Hypothalamus (tissue), 51 donors: ENCODE results near the gene C9orf152.
"Not testable (repeated sequence)": the region's sequence is repeated elsewhere in the genome, so short reads cannot be mapped to it uniquely, and the experiment has no call there.

Source experiments
- DNase-seq, 51 donors: peaks; one replicate each; lab custom pipeline; 2025; lab: John Stamatoyannopoulos, UW

C9orf152 gene

DNA sequence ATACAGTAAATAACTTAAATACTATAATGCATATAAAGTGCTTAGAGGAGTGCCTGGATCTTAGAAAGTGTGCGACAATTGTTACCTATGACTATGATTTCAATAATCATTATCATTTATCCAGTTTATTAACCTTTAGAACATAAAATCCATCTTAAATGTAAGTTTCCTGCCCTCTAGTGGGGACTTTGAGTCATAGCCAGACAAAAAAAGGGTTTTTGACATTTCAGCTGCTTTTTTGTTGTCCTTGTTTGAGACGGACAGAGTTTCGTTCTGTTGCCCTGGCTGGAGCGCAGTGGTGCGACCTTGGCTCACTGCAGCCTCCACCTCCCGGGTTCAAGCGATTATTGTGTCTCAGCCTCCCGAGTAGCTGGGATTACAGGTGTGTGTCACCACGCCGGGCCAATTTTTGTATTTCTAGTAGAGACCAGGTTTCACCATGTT lies 9.7 kb upstream of the C9orf152 start:
- peak in 2 of 51 donors; percentile 6 to 21 for DNase-seq

DNA sequence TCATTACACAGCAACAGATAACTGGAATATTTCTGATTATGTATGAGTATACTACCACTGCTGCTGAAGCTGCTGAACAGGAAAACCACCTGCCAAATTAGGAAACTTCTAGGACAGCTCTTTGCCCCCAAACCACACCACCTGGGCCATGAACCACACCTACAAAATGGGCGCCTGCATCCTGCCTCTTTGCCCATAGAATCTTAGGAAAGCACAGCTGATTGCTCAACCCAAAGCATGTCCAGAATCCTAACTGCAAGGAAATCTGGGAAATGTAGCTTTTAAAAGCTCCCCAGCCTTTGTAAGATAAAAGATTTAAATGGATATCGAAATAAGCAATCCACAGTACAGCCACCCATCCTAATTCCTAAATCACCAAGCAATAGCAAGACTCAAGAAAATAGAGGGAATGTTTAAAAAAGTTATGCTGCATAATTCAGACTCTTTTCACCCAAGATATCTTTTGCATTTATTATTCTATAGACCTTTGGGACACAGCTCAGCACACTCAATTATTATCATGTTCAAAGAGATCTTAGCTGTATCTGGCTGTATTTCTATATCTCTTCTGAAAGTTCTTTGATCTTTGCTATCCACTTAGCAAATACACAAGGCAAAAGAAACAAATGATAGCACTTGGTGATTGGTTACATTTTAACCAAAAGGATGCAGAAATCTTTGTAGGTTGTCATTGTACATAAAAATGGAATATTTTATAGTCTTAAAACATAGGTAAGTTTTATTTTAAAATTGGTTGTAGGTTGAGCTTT lies 6.8 kb upstream of the C9orf152 start:
- no peak for DNase-seq

DNA sequence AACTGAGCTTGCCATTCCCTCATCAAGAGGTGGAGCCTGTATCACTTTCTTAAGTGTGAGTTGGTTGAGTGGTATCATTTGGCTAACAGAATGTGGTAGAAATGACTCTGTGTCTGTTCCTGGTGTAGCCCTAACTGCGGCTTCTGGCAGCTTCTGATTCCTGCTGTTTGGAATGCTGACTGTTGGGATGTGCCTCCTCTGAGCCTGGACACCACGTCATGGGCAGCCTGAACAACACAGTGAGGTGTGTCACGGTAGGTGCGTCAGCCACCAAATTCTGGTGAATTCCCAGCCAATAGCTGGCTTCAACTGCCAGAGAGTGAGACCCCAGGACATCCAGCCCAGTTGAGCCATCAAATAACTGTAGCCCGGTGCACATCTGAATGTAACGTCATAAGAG lies 6.1 kb upstream of the C9orf152 start:
- no peak for DNase-seq

DNA sequence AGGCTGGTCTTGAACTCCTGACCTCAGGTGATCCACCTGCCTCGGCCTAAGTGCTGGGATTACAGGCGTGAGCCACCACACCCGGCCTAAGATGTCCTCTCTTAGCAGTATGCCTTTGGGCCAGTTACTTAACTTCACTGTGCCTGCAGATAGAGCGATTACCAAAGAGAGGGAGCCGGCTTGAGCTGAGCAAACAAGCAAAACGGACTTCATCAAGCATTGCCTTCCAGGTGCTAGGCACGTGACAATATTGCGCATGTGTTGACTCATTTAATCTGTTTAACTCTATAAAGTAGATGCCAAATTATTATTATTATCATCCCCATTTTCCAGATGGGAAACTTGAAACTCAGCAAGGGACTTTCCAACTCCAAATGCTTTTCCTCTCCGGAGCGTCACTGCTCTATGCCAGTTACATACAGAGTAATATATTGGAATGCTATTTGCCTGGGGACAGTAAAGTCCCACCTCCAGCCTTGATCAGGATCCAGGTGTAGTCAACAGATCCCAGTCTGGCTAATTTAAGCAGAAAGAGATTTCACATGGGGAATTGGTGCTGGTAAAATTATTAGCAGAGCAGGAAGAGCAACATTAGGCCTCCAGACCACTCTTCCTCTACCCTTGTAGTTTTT lies 5.6 kb upstream of the C9orf152 start:
- no peak for DNase-seq

DNA sequence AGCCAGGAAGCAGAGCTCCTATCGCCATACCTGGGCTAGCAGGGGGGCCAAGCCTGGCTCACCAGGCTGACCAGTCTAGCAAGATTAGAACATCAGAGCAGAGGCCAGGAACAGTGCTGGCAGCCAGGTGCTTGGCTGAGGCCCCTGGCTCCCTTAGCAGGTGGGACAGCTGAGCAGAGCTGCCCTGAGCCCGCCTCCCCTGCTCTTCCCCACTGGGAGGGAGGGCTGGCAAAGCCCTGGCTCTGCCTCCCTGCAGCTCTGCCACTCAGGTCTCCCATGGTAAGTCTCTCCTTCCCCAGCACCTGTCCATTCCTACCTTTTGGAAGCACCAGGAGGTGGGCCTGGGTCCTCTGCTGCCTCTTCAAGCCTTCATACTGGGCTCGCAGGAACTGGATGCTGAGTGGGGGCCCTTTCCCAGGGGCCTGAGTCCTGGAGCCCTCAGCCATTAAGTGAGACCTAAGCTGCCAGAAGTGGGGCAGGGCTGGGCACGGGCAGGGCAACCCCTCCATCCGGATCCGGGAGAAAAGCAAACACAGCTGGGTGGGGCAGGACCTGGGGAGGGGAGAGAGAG lies 803 bp downstream of the C9orf152 start:
- no peak for DNase-seq

DNA sequence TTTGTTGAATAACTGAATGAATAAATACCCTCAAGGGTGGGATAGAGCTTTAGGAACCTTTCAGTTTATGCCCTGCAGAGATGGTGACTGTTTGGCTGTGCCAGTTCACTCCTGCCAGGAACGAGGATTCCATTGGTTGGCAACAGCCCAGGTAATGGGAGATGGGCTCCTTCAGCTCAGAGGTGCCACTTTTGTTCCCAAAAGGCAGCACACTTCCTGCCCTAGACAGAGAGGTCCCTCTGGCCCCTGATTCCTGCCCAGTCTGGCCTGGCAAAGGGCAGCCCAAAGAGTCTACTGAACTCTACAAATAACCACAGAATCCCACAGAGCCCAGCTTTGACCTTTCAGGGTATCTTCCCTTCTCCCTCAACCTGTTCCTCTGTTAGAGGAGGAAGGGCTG lies 1.6 kb downstream of the C9orf152 start:
- DNase-seq = no peak

DNA sequence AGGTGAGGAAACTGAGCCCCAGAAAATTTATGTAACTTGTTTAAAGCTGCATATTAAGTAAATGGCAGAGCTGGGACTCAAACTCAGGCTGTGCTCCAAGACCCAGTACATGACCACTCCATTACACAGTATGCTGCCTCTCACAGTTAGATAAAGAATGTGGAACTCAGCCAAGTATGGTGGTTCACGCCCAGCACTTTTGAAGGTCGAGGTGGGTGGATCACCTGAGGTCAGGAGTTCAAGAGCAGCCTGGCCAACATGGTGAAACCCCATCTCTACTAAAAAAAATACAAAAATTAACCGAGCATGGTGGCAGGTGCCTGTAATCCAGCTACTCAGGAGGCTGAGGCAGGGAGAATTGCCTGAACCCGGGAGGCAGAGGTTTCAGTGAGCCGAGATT lies 2.3 kb downstream of the C9orf152 start:
- not testable (repeated sequence) for DNase-seq

DNA sequence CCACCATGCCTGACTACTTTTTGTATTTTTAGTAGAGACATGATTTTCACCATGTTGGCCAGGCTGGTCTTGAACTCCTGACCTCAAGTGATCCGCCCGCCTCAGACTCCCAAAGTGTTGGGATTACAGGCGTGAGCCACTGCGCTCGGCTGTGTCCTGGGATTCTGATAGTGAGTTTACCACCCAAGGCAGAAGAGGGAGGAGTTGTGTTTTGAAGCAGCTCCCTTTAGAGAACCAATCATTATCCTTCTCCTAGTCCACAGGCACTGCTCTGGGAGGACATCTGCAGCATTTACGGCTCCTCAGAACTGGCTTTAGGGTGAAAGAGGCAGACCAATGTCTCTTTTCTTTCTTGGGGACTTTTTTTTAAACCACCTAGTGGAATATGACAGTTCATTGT lies 5.7 kb downstream of the C9orf152 start:
- no peak for DNase-seq

DNA sequence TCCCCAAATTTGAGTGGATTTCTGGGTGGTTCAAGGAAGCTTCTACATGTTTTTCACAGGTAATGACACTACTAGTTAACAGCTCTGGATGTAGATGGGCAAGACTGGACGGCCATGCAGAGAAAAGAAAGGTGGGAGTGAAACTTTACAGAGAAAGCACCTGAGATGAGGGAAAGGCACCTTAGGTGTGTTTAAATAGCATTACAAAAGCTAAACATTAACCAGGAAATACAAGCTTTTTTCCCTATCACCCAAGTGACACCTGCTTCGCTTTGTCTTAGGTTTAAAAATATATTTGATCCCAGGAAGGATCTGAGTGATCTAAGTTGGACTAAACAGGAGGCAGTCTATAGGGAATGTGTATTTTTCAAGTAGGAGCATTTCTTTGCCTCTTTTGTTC lies 8.3 kb downstream of the C9orf152 start:
- no peak for DNase-seq

DNA sequence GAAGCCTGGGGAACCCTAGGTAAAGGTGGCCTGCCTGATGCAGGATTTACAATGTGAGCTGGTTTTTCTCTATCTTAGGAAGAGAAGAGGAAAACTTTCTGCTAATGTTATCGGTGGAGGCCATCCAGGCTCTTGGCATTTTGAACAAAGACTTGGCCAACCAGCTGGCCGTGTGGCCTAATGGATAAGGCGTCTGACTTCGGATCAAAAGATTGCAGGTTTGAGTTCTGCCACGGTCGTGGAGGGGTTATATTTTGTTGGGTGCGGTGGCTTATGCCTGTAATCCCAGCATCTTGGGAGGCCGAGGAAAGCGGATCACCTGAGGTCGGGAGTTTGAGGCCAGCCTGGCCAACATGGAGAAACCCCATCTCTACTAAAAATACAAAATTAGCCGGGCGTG lies 9.6 kb downstream of the C9orf152 start:
- no peak for DNase-seq

DNA sequence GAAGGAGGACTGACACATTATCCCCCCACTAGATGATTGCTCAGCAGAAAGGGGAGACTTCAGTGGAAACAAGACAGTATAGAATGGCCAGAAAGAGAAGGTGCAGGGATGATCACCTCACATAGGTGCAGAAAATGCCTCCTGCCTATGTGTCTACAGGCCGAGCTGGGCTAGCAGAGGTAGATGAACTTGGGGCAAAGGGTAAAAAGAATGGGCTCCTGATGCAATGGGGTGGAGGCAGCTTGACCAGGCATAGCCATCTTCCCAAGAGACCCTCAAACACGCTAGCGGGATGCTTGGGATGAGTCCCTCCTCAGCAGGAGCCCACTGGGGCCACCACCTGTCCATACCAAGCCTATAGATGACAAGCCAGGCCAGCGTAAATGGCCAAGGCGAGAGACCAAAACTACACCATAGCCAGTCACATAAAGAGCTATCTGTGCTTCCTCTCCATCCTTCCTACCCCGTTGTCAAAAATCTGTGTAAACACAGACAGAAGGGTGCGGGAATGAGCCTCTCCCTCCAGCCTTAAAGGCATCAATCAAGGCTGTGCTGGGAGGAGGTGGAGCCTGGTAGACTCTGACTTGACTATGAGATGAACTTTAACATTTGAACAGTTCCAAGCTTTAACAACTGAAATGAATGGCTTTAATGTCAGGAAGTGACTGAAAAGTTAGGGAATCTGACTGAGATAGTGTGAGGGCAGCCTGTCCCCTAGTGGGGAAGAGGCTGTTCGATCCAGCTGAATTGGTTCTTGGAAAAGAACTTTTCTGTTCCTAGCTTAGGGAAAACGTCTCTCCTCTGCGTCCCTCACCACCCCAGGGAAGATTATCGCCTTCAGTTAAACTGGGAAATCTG lies 10.4 kb downstream of the C9orf152 start:
- no peak for DNase-seq

DNA sequence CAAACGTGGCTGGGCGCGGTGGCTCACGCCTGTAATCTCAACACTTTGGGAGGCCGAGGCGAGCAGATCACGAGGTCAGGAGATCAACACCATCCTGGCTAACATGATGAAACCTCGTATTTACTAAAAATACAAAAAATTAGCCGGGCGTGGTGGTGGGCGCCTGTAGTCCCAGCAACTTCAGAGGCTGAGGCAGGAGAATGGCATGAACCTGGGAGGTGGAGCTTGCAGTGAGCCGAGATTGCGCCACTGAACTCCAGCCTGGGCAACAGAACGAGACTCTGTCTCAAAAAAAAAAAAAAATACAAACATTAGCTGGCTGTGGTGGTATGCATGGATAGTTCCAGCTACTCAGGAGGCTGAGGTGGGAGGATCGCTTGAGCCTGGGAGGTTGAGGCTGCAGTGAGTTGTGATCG lies 11.9 kb downstream of the C9orf152 start:
- DNase-seq = not testable (repeated sequence)

DNA sequence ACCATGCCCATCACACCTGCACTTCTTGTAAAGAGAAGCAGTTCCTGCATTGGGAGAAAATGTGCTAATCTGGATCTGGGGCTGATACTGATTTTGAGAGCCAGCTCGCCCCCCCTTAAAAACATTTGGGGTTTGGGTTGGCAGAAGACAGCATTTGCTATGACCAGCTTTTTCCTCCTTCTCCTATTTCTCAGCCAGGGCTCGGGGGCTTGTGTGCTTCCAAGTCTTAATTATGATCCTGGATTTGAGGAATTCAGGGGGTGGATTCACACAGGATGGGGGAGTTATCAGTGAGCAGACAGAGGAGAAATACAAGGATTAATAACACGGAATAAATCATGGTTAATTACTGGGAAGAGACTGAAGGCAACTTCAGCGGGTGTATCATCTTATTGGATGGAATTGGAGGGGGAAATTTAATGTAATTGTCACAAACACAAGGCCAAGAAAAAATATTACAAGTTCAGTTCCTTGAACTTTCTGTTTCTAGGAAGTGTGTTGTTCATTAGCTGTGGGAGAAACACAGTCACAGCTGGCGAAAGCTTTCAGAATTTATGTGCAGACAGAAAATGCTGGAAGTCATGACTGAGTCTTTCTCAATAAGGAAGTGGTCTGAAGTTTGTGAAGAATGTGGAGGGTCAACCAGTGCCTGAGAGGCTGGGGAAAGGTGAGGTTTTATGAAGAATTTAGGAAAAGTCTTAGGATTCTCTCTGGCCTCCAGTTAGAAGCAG lies 15.3 kb downstream of the C9orf152 start:
- no peak for DNase-seq

DNA sequence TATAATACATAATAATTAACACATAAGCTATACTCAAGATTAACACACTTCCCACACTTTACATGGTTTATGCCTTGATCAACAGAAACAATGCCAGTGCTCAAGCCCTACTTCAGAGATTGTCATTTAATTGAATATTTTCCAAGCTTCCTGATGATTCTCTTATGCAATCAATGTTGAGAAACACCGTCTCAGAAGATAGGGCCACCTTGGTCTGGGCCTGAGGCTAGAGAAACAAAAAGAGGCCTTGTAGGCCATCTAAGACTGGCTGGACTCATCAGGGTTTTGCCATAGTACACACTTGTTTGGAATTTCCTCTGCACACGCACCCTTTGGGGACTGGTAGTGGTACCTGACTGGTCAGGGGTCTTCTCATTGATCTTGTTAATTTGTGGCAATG lies 16.3 kb downstream of the C9orf152 start:
- no peak for DNase-seq

DNA sequence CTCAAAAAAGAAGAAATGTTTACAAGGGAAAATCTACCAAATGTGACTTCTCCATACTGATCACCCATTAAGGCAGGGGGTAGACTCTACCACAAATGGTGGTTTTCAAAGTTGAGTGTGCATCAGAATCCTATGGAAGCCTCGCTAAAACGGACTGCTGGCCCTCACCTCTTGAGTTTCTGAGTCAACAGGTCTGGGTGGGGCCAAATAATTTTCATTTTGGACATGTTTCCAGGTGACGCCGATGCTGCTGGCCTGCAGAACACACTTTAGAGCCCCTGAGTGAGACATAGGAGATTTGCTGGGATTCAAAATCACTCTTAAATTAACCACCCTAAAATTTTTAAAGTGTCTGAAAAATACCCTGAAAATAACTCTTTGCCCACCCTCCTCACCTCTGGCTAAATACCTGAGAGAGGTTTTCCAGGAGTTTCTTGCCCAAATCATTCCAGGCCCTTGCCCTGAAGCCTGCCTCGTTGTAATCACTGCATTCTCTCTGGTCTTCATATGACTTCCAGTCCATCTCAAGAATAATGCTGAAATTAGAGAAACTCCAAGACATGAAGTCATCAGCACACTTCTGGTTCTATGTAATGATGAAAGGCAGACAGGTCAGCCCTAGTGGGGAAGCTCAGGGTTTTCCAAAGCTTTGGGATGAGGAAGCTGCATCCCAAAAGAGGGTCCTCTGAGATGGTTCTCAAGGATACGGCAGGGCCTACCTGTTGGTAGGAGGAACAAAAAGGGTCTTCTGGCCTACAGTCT lies 18.2 kb downstream of the C9orf152 start:
- DNase-seq = no peak

DNA sequence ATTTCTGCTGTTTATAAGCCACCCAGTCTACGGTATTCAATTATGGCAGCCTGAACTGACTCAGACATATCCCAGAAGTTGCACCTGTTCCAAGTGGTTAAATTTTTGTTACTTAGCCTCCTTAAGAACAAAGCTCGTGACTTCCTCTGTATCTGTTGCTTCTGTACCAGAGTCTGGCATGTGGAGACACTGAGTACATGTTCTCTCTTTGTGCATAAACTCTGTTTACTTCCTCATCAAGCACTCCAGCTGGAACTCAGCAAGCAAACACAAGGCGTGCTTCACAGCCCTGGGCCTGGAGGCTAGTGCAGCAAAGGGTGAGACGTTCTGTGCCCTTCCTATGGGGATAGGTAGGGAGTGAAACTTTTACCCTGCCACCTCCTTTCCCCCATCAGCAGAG lies 19.0 kb downstream of the C9orf152 start:
- peak in 13 of 51 donors; percentile 1 to 41 (median 5) for DNase-seq

DNA sequence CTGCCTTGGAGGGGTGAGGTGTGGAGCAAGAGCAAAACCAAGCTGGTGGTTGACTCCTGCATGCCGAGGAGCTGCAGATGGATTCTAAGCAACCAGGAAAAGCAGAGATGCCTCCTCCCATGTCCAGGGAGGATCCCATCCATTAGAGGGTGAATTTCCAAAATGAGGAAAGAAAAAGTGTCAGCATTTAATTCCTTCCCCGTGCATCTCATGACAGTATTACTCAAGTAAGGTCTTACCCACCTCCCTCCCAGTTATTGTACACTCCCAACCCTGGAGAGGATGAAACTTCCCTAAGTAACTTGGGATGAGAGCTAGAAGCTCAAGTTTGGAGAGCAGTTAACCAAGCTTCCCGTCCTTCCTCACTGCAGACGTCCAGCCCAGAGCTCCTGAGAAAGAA lies 19.9 kb downstream of the C9orf152 start:
- DNase-seq = no peak

DNA sequence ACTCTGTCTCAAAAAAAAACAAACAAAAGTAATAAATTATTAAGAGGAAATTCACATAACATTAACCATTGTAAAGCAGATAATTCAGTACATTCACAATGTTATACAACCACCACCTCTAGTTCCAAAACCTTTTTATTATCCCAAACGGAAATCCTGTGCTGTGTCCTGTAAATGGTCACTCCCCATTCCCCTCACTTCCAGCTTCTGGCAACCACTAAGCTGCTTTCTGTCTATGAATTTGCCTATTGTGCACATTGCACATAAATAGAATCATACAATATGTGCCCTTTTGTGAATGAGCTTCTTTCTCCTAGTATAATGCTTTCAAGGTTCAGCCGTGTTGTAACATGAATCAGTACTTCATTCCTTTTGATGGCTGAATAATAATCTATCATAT lies 20.8 kb downstream of the C9orf152 start:
- DNase-seq = peak in 2 of 51 donors; percentile 26 to 49

DNA sequence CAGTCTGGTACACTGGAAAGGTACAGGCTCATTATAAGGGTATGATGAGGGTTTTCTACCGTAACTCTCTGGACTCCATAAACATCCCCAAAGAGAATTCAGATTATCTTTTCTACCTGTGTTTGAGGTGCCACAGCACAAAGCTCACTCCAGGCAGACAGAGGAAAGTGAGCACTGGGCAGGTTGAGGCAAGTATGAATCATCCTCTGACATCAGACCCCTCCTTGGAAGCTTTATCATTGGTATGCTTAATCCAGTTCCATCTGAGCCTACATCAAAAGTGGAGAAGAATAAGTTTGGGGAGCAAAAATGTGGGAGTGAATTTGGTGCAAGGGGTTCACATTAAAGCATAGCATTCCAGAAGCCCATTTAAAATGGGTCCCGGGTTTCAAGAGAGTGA lies 21.7 kb downstream of the C9orf152 start:
- no peak for DNase-seq

DNA sequence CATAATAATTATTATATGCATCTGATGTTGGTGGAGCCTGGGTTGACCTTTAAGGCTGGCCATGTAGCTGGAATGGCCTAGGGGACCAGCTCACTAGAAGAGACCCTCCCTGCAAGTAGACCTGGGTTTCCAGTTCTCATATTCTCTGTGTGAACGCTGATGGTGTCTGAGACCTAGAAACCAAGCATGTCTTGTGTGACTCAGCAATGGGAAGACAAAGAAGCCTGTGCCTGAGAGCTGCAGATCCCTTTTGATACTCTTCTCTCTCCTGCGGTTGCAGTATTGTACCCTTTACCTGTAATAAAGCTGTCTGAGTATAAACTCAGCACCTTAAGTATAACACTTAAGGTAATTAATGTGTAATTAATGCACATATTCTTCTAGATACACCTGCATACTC lies 22.2 kb downstream of the C9orf152 start:
- DNase-seq = no peak
